Glomerular visceral epithelial cell (primary cell): ENCODE data around the gene ZNF660.
A peak's percentile ranks its signal among the peaks of the same experiment; 100 is the strongest.
"Not testable (repeated sequence)": the region's sequence is repeated elsewhere in the genome, so short reads cannot be mapped to it uniquely, and the experiment has no call there.

ENCODE experiments used
- DNase-seq: peaks from one replicate; pipeline ENCODE4 v3.0.0-alpha.2; 2016; ENCODE audit errors: extremely low spot score

The ZNF660 gene

DNA sequence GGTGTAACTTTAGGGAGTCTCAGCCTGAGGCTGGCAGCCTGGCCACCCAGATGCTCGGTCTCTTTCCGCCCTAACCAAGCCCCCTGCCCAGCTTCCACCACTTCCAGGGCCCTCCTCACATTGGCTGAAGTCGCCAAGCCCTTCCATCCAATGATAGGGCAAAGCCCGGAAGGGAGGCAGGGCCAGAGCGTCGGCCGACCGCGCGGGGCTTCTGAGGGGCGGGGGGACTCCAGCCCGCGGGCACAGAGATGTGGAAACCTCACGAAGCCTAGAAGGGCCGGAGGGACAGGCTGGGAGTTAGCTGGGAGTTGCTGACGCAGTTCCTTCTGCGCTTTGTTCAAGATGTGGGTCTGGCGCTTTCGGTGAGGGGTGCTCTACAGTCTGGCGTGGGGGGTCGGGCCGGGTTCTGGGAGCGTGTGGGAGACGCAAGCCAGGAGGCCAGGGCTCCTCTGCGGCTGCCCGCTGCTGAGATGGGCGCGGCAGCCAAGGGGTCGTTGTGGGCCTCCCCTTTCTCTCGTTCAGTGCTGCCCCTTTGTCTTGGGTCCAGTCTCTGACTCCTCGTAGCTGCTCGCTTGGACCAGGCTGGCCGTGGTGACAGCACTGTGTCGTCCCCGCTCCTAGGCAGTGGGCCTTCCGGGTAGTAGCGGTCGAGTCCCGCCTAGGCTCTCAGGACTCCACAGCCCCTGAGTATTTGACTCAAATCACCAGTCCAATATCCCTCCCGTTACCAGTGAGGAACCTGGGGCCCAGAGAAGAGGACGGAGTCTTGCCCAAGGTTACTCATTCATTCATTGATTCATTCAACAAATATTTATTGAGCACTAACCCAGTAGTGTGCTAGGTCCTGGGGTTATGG is at the start of gene ZNF660:
TSS of gene ZNF660 (plus strand) at position 319 of the 856 bp plus-strand sequence. CDS start 9,230 bp downstream, outside the sequence.
- DNase-seq = no peak

- DNase-seq = no peak
Measured at GRCh38 chr3:44535364-44535763, 49.4 kb upstream of the ZNF660 start.

DNA sequence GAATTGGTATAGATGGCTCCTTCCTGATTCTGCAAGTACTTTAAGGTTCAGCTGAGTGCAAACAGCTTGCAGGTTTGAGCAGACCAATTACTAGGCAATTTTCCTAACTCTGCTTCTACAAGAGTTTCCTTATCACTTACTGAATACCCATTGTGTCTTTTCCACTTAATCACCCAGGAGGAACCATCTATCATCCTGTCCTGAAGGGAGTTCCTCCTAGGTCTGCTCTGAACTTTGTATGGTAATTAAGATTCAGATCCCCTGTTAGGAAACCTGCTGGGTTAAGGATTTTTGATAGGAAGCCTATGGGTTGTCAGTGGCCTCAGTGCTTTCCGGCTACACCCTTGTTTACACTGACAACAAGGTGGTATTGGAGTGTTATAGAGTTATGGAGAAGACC is 40.0 kb upstream of the ZNF660 start:
- not testable (repeated sequence) for DNase-seq

DNA sequence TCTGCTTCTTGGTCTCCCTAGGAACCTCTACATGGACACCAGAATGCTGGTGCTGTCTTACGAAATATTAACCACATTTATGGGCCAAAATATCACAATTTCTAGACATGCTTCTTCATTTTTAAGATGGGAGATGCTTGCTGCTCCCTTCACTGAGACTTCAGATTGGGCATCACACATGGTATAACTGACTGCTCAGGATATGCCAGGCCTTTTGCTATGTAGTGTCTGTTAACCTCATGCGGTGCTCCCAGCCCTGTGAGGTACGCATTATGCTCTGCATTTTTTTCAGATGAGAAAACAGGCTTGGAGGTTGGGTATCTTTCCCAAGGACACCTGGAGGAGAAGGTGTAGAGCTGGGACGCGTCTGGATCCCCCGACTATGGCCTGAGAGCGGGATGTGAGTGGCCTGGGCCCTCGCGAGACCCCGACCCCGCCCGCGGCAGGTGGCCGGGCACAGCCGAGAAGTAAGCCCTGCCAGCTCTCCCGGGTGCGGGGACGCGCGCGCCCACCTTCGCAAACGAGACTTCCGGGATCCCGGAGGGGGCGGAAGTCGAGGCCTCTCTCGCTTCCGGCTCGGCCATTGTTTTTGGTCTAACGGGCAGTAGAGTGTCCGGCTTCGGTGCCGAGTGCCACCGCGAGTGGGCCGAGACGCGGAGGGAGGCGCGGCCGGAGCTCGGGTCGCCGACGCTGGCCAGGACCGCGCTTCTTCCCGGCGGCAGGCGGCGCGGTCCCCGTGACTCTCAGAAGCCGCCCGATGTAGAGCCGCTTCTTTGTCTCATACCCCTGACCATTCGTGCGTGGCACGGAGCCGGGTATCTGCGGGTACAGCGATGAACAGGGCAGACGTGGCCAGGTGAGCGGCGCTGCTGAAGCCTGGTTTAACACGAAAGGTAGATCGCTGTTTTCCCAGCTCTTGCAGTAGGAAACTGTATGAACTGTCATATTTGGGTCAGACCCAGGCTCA is 29.9 kb upstream of the ZNF660 start, which contains the start of gene ZKSCAN7:
TSS of gene ZKSCAN7 (plus strand) at position 568 of the 967 bp plus-strand sequence. CDS start 1,855 bp downstream, outside the sequence.
- DNase-seq = peak; percentile 40

DNA sequence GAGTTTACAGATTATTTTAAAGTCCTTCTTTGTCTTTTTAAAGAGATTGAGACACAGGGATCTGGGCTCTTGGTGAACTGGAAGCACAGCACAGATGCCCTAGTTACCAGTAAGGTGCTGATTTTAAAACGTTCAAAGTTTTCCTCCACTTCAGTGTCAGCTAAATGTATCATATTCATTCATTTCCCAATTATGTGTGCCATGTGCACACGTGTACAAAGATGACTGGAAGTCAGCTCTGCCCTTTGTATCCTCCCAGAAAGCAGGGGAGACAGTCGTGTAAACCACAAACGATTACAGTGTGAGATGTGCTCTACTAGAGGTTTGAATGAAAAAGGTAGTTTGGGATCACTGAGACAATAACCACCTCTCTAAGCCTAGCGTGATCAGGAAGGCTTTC is 29.0 kb upstream of the ZNF660 start:
- no peak for DNase-seq

DNA sequence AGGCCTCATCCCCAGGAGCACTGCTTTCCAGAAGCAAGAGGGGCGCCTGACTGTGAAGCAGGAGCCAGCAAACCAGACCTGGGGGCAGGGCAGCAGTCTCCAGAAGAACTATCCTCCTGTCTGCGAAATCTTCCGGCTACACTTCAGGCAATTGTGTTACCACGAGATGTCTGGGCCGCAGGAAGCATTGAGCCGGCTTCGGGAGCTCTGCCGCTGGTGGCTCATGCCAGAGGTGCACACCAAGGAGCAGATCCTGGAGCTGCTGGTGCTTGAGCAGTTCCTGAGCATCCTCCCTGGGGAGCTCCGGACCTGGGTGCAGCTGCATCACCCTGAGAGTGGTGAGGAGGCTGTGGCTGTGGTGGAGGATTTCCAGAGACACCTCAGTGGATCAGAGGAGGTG is 27.7 kb upstream of the ZNF660 start:
- no peak for DNase-seq

DNA sequence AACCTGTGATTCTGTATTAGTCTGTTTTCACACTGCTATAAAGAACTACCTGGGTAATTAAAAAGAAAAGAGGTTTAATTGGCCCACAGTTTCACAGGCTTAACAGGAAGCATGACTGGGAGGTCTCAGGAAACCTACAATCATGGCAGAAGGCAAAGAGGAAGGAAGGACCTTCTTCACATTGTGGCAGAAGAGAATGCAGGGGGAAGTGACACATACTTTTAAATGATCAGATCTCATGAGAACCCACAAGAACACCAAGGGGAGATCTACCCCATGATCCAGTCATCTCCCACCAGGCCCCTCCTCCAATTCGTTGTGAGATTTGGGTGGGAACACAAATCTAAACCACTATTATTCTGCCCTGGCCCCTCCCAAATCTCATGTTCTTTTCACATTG is 23.7 kb upstream of the ZNF660 start:
- DNase-seq = no peak

DNA sequence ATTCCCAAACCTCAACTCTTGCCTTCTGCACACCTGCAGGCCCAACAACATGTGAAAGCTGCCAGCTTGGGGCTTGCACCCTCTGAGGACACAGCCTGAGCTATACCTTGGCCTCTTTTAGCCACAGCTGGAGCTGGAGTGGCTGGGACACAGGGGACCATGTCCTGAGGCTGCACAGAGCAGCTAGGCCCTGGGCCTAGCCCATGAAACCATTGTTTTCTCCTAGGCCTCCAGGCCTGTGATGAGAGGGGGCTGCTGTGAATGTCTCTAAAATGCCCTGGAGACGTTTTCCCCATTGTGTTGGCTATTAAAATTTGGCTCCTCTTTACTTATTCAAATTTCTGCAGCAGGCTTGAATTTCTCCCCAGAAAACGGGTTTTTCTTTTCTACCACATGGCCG is 22.6 kb upstream of the ZNF660 start:
- no peak for DNase-seq

DNA sequence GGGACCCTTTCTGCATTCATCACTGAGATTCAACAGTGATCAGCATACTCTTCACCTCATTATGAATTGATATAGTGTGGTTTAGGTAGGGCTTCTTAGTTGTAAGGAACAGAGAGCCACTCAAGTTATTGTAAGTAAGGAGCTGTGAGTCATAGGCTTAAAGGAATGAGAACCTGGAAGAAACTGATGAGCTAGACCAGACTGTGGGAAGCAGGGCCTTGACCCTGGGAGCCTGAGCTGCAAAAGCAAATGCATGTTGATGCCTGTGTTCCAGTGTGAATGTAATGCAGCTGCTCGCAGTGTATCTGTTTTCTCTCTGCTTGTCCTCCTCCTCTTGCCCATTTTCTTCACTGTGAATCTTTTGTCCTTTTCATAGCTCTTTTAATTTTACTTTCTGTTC is 16.2 kb upstream of the ZNF660 start:
- DNase-seq = peak; percentile 9

DNA sequence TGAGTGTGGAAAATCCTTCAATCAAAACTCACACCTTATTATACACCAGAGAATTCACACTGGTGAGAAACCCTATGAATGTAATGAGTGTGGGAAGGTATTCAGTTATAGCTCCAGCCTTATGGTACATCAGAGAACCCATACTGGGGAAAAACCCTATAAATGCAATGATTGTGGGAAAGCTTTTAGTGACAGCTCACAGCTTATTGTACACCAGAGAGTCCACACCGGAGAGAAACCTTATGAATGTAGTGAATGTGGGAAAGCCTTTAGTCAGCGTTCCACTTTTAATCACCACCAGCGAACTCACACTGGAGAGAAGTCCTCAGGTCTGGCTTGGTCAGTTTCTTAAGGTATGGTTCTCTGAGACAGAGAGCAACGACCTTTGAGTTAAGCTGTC is 13.7 kb upstream of the ZNF660 start:
- no peak for DNase-seq

DNA sequence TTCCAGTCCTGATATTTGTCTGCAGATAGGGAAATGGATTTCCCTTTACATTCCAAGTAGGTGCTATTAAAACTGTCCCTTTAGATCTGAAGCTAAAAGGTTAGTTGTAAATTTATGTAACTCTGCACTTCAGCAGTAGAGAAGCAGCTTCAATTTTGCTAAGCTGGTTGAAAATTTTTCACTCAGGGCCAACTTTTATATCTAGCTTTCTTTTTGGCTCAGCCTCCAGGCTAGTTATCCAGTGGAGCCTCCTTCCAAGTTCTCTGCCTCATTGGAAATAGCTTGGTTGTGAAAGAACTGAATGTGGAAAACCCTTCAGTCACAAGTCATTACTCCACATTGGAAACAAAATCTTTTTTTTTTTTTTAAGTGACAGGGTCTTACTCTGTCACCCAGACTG is 8.2 kb upstream of the ZNF660 start:
- DNase-seq = no peak

DNA sequence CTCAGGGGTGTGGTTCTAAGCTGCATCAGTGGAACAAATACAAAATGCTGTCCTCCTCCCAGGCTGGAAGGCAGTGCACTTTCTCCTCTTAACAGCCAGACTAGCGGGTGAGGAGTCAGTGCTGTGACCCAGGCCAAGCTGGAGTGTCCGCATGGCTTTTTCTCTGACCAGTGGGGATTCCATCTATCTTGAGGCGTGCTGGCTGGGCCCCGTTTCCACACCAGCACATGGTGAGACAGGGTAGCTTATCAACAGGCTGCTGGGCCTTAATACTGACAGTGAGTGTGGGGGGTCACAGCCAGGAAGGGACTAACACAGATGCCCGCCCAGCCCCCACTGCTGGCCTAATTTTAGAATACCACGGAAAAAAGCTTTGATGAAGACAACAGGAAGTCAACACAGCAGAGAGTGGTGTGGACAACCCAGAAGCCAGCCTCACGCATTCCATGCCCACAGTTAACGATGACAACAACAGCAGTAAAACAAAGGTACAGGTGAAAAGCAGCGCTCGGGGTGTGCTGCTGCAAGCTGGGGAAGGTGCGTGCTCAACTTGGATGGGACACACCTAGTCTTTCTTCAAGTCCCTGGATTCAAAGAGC is 7.3 kb upstream of the ZNF660 start:
- not testable (repeated sequence) for DNase-seq

- DNase-seq = not testable (repeated sequence)
Measured at GRCh38 chr3:44578316-44578715, 6.4 kb upstream of the ZNF660 start.

DNA sequence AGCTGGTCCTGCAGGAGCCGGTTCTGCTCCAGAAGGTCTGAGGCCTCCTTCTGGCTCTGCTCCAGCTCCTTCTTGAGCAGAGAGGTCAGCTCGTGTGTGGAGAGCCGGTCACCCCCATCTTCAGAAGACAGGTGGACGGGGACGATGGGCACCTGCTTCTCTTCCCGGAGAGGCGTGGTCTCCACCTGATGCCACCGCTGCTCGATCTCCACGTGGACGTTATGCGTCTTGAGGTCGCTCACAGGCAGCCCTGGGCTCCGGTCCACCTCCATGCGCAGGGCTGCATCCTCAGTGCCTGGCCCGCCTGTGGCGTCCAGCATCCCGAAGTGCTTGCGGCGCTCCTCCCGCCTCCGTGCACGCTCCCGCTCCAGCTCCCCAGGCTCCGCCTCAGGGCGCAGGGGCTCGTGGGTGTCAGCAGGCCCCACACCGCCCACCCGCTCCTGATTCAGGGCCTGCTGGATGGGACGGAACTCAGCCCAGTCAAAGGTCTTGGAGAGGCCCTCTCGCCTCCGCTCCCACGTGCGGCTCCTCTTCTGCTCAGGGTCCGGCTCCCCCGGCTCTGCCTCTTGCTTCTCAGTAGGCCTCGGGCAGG is 5.7 kb upstream of the ZNF660 start:
- DNase-seq = not testable (repeated sequence)

- DNase-seq = not testable (repeated sequence)
Measured at GRCh38 chr3:44579749-44580148, 5.0 kb upstream of the ZNF660 start.

DNA sequence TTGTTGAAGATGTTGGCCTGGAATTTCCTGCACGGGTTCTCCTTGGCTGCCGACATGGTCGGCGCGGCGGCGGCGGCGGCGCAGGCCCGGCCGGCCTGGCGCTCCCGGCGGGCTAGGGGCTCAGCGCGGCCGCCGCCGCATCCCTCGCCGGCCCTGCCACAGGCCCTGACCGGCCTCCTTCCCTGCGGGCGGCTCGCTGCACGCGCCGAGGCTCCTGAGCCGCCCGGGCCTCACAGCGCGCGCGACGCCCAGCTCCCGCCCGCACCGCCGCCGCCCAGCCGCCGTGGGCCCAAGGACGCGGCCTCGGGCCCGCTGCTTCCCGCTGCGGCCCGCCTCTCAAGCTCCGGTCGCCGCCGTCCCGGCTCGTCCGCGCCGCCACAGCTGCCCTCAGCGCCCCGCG is 3.8 kb upstream of the ZNF660 start:
- DNase-seq = not testable (repeated sequence)

DNA sequence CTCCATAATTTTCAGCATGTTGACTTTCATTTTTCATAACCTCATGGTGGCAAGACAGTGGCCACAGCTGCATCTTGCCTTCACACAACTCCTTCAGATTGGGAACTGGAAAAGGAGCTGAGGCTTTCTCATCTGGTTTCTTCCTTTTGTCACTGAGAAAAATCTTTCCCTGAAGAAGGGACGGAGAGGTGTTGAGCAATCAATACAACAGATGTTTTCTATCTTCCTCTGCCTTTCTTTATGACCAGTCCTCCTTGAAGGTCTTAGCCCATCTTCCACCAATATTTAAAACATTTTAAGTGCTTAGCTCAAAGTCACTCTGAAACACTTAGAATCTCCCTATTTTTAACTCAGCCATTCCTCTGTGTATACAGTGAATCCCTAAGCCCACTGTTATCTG is 11.9 kb downstream of the ZNF660 start:
- DNase-seq = no peak

- DNase-seq = no peak
Measured at GRCh38 chr3:44601749-44602148, 17.0 kb downstream of the ZNF660 start.

GRCh38 chr3:44612678-44613077 is 27.9 kb downstream of the ZNF660 start:
- no peak for DNase-seq

DNA sequence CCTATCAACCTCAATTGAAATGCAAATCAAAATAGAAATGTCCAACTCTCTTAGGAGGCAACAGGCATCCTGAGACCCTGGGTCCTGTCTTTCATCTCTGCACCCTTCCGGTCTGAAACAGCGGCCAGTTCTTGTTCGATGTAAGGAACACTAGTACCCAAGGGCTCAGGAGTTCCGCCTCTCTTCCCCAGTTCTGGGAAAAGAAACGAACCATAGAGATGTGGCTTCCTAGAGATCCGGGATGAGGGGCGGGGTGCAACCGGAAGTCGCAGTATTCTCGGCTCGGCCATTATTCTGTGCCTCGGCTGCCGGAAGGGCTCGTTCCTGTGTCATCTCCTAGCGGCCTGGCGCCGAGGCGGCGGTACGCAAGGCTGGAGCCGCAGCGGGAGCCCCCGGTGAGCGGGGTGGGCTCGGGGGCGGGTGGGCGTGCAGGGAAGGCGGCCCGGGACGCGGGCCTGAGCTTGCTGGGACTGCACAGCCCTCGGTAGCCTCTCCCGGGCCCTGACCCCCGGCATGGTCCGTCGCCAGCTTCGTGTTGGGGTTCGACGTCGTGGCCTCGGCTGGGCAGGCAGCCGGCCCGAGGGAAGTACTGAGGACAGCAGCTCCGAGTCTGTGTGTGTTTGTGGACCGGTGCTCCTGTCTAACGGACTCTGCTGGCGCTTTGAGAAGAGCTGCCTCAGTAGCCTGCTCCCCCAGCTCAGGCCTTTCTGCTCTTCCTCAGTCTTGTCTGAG is 40.2 kb downstream of the ZNF660 start, which contains the start of gene ZNF197:
TSS of gene ZNF197 (plus strand) at position 288 of the 732 bp plus-strand sequence. CDS start 4,119 bp downstream, outside the sequence.
- DNase-seq = peak; percentile 90

- DNase-seq = no peak
Measured at GRCh38 chr3:44628716-44629115, 44.0 kb downstream of the ZNF660 start.
